Fibroblast of skin of left quadriceps (primary cell): ENCODE data around the gene SLC32A1.

Experiments used
- DNase-seq, 2 experiments: peaks; one replicate each; pipeline ENCODE4 v3.0.0-alpha.2; 2013; ENCODE audit warnings: low read depth in 2 of 2

SLC32A1 gene

DNA sequence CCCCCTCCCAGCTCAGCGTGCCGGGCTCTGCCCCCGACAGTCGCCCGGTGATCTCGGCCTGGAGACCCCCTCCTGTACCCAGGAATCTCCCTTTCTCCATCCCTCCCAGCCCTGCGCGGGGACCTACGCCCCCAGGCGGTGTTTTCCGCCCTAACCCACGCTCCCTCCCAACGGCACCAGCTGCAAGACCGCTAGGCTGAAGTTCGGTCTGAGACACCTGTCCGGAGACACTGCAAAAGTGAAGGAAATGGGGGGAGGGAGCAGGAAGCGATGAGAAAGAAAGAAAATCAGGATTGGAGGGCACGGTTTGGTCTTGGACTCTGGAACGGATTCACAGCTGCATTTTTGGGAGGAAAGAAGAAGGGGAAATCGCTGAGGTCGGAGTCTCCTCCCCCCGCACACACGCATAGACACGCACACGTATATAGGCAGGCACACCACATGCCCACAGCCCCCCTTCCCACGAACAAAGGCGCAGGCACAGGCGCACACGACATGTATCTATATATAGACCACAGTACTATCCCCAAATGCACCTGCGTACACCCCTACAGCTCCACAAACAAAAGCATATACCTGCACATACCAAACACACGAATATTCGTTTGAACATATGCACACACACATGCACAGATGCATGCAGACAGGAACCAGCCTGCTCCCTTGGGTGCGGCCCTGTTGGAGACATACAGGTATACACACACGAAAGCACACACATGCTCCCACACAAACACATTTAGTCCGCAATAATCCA lies 1.0 kb downstream of the SLC32A1 start:
- DNase-seq = no peak

DNA sequence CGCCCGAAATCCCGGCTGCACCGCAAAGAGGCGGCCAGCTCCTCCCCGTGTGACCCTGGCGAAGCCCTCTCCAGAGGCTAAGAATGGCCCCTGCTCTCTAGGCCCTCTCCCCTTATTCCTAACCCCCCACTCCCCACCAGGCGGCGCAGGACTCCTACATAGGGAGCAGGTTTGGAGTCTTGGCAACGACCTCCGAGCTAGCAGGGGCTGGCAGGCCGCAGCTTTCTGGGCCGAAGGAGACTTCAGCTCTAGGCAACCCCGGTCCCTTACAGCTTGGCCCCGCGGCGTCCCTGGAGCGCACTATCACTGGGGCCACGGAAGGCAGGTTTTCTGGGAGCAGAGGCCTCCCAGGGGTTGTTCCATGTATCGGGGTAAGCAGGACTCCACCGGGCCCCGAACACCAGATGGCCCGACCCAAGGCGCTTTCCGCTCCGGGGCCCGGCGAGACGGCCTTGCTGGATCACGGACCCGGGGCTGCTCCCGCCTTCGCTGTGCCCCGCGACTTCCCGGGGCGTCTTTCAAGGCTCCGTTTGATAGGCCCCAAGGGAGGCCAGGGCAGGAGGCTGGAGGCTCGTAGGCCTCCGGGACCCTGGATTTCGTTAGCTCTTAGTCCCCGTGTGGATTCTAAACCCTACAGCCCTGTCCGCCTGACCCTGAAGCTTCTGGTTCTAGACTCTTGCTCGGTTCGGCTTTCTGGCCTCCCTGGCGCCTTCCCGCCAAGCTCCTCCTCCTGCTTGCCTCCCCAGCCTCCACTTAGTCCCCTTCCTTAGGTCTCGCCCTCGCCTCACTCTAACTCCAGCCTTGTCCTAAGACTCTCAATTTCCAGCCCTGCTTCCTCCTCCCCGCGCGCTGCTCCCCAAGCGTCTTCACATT lies 1.9 kb downstream of the SLC32A1 start:
- no peak for DNase-seq

DNA sequence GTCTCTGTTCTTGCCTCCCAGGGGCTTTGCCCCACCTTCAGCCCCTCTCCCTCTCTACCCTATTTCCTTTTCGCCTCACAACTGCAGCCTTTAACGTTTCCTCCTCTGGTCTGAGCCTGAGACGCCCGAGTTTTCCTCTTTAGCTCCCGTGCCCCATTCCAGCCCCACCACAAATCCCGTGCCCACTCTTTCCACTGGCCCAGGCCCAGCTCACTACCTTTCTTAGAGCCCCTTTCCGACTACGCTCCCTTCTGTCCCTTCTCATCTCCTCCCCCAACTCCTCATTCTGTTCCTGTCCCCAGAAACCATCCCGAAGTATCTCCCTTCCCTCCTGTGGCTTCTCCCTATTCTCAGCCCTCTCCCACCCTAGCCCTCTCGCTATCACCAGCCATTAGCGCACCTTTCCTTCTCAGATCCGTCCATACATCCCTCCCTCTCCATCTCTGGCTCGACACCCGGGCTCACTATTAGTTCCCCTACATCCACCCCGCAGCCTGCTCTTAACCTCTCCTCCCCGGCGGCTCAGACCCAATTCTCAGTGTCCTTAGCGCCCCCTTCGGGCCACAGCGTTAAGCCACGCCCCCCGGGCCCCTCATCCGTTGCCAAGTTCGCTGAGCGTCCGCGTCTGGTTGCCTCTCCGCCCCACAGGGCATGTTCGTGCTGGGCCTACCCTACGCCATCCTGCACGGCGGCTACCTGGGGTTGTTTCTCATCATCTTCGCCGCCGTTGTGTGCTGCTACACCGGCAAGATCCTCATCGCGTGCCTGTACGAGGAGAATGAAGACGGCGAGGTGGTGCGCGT lies 2.7 kb downstream of the SLC32A1 start:
- no peak for DNase-seq

DNA sequence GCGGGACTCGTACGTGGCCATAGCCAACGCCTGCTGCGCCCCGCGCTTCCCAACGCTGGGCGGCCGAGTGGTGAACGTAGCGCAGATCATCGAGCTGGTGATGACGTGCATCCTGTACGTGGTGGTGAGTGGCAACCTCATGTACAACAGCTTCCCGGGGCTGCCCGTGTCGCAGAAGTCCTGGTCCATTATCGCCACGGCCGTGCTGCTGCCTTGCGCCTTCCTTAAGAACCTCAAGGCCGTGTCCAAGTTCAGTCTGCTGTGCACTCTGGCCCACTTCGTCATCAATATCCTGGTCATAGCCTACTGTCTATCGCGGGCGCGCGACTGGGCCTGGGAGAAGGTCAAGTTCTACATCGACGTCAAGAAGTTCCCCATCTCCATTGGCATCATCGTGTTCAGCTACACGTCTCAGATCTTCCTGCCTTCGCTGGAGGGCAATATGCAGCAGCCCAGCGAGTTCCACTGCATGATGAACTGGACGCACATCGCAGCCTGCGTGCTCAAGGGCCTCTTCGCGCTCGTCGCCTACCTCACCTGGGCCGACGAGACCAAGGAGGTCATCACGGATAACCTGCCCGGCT lies 3.4 kb downstream of the SLC32A1 start:
- DNase-seq = no peak

DNA sequence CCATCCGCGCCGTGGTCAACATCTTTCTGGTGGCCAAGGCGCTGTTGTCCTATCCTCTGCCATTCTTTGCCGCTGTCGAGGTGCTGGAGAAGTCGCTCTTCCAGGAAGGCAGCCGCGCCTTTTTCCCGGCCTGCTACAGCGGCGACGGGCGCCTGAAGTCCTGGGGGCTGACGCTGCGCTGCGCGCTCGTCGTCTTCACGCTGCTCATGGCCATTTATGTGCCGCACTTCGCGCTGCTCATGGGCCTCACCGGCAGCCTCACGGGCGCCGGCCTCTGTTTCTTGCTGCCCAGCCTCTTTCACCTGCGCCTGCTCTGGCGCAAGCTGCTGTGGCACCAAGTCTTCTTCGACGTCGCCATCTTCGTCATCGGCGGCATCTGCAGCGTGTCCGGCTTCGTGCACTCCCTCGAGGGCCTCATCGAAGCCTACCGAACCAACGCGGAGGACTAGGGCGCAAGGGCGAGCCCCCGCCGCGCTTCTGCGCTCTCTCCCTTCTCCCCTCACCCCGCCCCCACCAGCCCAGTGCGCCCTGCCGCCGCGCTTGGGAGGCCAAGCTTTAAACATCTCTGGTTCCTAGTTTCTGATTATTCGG lies 4.0 kb downstream of the SLC32A1 start:
- DNase-seq = no peak

DNA sequence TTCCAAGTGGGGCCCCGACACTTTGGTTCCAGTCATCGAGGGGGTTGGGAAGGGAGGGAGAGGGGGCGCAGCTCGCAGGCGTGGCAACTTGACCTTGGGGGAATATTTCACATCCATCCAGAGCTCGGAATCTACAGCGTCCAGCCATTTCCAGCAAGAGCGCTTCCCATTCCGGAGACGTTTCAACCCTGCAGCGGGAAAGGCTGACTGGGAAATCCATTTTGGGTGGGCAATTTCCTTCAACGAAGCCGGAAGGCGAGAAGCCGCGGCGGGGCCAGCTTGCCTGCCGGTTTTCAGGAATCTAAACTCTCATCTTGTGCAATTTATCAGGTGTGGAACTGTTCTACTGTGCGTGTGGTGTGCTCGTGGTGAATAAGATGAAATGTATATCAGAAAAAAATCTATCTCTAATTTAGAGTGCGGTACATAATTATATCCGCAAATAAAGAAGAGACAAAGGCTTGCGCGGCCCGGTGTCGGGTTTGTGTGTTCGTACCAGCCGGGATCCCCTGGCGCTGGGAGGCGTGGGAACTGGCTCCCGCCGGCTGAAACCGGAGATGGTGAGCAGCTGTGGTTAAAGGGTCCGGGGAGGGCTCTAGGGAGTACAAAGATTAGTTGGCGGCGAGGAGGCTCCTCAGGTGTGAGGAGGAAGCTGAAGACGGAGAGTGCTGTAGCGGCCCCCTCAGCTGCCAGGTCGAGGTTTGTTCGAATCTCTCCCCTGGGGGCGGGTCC lies 4.8 kb downstream of the SLC32A1 start:
- DNase-seq = no peak

DNA sequence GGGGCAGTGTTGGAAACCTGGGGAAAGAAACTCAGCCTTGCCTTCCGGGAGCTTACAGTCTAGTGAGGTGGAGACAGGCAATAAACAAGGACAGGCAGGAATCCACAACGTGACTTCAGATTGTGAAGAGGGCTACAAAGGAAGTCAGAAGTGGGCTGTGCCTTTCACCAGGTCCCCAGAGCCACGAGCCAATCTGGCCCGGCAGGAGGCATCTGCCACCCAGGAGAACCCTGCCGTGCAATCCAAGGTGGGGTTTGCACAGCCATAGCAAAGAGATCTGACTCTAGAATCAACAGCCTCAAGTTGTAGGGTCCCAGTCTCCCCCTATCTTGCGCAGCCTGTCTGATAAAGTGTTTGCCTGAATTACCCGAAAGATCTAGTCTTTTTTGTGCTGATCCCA lies 5.5 kb downstream of the SLC32A1 start:
- DNase-seq = no peak

DNA sequence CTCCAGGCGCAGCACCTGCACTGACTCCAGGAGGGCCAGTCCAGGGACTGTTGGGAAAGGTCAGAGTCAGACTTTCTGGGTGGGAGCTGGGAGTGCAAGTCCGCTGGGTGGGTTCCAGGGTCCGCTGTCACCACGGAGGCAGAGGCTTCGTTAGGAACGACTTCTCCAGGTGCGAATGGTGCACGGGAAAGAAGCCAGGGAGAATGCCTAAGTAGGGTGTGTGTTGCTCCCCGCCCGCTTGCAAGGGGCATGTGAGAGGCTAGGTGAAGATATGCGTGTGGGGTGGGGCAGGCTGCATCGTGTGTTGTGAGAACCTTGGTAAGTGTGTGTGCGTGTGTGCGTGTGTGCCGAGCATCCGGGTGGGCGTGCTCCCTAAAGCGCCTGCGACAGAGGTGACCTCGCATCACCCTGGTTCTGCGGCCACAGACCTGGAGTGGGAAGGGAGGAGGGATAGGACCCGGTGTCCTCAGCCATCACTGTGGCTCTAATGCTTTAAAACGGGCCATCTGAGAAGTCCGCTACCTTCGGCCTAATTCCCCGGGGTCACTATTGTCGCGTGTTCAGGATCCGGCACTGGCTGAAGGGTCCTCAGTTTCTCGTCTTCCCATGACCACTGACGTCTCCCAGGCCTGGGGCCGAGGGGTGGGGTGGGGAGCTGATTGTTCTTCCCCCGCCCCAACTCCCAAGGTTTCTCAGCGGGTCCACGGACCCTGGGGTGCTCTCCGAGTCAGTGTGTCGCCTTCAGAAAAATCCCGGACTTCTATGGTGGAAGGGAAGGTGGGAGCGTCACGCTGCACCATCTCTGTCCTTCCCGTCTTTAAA lies 6.1 kb downstream of the SLC32A1 start:
- no peak for DNase-seq

DNA sequence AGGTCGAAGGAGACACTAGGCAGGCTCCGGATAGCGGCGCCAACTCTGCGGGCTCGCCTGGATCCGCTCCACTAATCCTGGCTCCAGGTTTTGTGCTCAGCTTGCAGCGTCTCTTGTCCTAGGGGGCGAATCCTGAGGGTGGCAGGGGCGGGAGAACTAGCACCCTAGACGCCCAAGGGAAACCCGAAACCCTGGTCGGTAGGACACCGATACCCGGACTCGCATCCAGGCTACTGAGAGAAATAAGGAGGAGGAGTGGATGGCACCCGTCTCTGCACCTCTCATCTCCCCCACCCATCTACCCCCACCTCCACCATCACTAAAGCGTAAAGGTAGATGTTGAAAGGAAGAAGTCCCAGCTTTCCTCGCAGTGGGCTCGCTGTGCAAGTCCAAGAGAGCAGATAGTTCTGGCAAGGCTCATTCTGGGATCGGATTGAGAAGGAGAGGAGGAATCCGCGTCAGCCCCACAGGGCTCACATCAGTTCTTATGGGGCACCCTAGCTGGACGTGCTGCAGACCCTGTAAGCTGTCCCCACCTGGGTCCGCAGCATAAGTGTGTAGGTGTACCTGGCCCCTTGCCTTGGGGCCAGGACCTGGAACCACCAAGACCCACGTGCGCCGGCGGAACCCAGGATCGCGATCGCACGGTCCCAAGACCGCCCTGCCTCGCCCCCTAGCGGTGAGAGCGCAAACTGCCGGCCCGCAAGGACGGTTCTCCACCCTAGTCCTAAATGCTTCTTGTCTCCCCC lies 6.9 kb downstream of the SLC32A1 start:
- no peak for DNase-seq

DNA sequence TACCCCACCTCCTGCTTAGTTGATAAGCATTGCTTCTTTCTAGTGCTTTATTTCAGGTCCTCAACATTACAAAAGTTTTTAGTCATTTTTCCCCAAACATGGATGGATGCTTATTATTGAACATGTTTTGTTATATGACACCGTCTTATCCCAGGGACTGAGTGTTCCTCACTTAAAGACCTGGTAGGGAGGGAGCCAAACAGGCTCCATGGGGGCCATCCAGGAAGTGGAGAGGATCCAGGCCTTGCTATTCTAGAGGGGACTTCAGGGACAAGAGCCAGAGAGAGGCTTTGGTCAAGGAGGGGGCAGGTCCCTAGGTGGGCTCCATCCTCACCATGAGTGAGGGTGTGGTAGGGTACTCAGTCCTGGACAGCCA lies 7.4 kb downstream of the SLC32A1 start:
- no peak for DNase-seq

DNA sequence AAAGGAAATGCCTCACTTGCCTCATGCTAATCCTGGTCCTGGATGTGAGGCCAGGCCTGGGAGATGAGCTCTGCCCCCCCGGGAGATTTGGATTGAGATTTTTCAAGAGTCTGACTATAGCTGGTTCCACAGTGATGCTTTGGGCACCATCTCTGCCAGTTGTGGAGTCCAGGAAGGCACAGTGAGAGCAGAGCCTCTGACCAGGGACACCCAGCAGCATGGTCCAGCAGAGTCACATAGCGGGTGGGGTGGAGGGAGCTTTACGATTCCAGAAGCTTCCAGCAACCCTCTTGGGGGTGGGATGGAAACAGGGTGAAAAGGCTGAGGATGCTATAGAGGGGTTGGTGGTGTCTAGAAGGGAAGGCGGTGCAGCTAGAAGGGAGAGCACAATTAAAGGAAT lies 8.7 kb downstream of the SLC32A1 start:
- DNase-seq = no peak

DNA sequence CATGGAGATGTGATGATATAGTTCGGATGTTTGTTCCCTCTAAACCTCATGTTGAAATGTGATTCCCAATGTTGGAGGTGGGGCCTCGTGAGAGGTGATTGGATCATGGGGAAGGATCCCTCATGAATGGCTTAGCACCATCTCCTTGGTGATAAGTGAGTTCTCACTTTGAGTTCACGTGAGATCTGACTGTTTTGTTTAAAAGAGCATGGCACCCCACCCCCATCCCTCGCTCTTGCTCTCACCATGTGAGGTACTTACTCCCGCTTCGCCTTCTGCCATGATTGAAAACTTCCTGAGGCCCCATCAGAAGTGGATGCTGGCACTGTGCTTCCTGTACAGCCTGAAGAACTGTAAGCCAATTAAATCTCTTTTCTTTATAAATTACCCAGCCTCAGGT lies 10.9 kb downstream of the SLC32A1 start:
- no peak for DNase-seq

DNA sequence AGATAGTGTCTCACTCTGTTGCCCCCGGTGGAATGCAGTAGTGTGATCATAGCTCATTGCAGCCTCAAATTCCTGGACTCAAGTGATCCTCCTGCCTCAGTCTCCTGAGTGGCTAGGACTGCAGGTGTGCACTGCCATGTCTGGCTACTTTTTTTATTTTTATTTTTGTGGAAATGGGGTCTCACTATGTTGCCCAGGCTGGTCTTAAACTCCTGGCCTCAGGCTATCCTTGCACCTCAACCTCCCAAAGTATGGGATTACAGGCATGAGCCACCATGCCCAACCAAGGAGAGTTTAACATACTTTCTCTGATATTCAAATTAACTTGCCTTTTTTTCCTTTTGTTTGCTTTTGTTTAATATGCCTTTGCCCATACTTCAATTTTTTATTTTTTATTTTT lies 13.6 kb downstream of the SLC32A1 start:
- DNase-seq = no peak

DNA sequence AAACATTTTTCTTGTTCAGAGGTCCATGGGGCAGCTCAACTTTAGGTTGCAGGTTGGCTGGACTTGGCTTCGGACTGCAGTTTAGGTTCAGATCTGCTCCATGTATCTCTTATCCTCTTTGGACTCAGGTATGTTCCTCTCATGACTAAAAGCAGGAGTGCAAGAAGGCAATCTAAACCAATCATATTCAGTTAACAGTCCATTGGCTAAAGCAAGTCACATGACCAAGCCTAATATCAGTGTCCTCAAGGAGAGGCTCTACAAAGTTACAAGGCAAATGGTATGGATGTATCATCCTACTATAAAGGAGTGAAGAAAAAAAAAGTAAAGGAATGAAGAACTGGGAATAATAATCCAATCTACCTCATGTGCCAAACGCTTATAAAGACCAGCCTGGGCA lies 21.5 kb downstream of the SLC32A1 start:
- no peak for DNase-seq

DNA sequence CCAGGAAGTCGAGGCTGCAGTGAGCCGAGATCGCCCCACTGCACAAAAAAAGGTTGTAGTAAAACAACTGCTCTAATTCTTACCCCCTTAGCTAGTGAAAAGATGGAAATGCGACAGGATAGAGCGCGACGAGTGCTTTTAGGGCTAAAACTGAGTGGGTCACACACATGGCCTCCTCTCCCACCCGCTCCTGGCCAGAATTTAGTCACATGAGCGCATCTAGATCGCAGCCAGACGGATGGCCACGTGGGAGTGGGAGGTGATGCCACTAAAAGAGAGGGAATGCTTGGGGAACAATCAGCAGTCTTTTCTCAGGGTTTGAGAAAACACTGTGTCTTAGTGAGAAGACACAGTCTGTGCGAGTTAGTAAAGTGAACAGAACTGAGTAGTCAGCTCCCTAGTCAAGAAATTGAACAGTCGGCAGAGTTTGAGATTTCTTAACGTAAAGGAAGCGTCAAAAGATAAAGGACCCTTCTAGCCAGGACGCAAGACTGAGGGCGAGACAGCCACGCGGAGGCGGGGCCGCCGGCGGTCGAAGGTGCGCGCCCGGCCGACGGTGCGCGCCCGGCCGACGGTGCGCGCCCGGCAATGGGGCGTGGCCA lies 23.3 kb downstream of the SLC32A1 start:
- DNase-seq = no peak

DNA sequence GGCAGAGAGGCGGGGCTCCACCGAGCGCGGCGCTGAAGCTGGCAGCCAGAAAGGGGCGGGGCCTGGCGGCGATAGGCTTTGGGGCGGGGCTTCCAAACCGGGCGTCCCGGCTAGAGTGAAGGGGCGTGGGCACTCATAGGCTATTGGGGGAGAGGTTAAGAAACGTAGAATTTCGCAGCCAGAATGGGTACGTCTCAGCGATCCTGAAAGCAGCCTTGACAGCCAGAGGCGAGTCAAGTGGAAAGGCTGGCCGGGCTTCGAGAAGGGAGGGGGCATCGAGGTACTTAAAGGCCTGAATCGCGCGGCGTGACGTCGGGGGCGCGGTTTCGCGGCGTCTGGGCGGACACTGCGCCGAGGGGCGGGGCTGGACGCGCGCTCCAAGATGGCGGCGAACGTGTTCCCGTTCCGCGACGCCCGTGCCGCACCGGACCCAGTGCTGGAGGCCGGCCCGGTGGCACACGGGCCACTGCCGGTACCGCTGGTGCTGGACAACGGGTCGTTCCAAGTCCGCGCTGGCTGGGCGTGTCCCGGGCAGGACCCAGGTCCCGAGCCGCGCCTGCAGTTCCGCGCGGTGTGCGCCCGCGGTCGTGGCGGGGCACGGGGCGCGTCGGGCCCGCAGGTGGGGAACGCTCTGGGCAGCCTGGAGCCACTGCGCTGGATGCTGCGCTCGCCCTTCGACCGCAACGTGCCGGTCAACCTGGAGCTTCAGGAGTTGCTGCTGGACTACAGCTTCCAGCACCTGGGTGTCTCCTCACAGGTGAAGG lies 24.0 kb downstream of the SLC32A1 start, which contains the start of gene ACTR5:
Gene ACTR5 (plus strand): TSS at position 364 of the 764 bp plus-strand sequence. CDS start 19 bp downstream, at position 383.
- DNase-seq = peak; percentile 72 to 76

DNA sequence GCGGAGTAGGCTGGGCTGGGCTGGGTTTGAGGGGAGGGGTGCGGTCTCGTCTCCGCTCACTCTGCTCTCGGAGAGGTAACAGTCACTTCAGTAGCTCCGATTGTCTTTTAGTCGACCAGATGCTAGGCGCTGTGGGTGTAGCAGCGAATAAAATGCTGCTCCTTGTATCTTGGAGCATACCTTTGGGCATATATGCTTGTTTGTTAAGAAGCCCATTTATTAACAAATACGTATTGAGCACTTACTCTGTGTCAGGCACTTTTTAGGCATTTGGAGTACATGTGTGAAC lies 24.5 kb downstream of the SLC32A1 start:
- no peak for DNase-seq

DNA sequence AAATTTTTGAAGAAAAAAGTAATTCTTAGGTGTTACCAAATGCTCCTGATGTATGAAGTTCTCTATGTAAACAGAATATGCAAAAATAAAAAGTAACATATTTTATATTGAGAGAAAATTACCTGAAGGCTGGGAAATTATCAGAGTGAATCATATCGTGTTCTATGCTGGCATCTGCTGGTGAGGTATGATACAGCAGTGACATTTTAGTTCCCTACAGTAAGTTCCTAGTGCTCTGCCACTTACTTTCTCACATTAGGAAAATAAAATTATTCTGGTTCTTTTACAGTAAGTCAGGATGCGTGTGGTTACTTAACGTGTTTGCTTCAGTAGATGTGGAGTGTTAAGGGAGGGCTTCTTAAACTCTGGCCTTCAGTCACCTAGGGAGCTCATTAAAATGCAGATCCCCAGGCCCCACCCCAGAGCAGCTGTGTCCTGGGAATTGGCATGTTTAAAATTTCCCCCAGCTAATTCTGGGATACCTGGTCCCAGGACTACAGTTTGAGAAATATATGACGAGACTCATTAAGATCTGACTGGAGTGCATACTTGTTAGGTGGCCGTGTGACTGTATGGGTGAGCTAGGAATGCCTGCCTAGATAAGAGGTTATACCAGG lies 27.2 kb downstream of the SLC32A1 start:
- DNase-seq = peak in 1 of 2 experiments; percentile 5
